GM21723 (cell line): ENCODE data around the gene CHTF18.

Experiments used
- ATAC-seq: cut with Tn5 transposase; IDR thresholded peaks from one replicate; pipeline ENCODE4 v1.9.1; 2021; ENCODE audit warnings: mild to moderate bottlenecking, moderate library complexity; ENCODE audit not compliant: unreplicated experiment

CHTF18 gene

DNA sequence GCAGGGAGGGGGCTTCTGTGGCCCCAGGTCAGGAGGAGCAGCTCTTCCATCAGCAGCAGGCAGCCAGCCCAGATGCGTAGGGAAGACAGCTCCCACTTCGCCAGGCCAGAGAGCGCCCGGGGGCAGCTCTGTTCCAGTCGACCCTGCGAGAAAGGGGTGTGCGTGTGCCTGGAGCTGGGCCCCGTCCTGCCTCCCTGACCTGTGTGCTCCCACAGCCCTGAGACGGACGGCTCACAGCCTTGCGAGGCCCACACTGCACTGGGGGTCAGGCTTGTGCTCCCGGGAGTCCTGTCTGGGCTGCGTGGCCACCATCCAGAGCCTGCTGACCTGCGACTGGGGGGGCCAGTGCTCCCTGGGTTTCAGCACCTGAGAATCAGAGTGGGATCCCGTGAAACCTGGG is 28.4 kb upstream of the CHTF18 start:
- no peak for ATAC-seq

- no peak for ATAC-seq
These were observed 27.7 kb upstream of the CHTF18 start, which contains the start of gene MSLN for GRCh38 chr16:760545-761343. TSS of gene MSLN (plus strand) at chr16:760734. CDS start at chr16:762681, 1,947 bp downstream.

DNA sequence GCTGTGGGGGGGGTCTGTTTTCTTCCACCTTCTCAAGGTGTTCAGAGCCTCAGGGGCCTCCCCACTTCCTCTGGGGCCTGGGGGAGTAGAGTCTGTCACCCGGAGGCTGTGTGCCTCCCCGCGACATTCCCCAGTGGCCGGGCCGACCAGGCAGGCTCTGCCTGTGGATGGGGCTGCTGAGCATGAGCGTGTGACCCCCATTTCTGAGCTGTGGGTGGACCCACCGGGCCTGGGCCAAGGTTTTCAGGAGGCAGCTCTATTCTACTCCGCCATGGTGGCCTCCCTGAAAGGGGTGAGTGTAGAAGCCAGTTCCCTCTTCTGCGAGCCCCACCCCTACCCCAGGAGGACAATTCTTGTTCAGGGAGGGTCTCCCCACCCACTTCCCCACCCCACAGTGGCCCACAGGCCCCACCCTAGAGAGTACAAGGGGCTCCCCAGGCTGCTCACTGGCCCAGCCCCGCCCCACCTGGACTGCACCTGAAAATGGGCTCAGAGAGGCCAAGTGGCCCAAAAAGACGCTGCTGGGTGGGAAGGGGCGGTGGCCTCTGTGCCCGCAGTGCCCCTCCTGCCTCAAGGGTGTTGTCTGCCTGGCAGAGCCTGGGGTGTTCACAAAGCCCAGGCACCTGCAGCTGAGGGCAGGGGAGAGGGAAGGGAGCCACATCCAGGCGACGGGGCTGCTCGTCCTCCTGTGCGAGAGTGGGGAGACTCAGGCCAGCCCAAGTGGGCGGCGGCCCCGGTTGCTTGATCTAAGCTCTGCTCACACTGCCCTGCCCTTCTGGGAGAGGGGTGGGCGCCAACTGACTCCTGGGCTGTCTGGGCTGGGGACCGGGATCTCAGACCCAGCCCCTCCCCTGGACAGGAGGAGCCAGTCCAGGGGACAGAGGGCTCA is 26.6 kb upstream of the CHTF18 start:
- ATAC-seq, result no peak

DNA sequence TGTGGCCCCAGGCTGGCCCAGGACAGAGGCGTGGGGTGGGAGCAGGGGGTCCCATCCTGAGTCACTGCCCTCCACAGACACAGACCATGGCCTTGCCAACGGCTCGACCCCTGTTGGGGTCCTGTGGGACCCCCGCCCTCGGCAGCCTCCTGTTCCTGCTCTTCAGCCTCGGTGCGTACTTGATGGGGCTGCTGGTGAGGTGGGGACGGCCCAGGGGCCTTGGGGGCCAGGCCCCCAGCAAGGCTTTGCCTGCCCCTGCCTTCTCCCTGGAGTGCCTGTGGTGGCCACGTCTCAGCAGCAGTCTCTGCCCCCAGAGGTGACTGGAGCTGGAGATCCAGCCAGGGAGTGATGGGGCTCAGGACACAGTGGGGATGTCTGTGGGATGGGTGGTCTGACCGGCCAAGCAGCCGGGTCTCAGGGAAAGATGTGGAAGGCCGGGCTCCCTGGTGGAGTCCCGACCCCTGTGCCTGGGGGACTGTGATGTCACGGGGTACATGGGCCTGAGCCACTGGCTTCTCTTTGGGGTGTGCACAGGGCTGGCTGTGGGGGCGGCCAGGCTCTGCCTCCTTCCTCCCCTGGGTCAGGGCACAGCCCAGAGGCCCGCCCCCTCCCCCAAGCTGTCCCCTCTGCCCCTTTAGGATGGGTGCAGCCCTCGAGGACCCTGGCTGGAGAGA is 25.7 kb upstream of the CHTF18 start:
- ATAC-seq, result no peak

GRCh38 chr16:763369-764183 is 24.8 kb upstream of the CHTF18 start:
- no peak for ATAC-seq

GRCh38 chr16:764184-764750 is 24.2 kb upstream of the CHTF18 start:
- ATAC-seq, result no peak

- ATAC-seq, result no peak
These were observed 23.5 kb upstream of the CHTF18 start for GRCh38 chr16:764848-765487.

- no peak for ATAC-seq
These were observed 22.9 kb upstream of the CHTF18 start for GRCh38 chr16:765488-765865.

GRCh38 chr16:766008-766819 is 22.2 kb upstream of the CHTF18 start:
- ATAC-seq, result no peak

GRCh38 chr16:766820-767640 is 21.4 kb upstream of the CHTF18 start:
- no peak for ATAC-seq

DNA sequence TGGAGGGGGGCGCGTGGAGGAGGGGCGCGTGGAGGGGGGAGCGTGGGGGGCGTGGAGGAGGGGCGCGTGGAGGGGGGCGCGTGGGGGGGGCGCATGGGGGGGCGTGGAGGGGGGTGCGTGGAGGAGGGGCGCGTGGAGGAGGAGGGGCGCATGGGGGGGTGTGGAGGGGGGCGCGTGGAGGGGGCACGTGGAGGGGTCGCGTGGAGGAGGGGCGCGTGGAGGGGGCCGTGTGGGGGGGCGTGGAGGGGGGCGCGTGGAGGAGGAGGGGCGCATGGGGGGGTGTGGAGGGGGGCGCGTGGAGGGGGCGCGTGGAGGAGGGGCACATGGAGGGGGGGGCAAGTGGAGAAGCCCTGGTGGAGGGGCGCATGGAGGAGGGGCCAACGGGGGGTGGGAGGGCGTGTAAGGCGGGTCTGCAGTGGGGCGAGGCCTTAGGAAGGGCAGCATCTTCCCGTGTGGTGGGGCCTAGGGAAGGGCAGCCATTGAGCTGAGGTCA is 20.6 kb upstream of the CHTF18 start:
- no peak for ATAC-seq

DNA sequence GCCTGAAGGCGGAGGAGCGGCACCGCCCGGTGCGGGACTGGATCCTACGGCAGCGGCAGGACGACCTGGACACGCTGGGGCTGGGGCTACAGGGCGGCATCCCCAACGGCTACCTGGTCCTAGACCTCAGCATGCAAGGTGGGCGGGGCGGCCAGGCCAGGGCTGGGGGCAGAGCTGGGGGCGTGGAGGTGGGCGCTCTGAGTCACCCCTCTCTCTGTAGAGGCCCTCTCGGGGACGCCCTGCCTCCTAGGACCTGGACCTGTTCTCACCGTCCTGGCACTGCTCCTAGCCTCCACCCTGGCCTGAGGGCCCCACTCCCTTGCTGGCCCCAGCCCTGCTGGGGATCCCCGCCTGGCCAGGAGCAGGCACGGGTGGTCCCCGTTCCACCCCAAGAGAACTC is 20.0 kb upstream of the CHTF18 start:
- ATAC-seq, result no peak

GRCh38 chr16:769184-769784 is 19.1 kb upstream of the CHTF18 start:
- no peak for ATAC-seq

DNA sequence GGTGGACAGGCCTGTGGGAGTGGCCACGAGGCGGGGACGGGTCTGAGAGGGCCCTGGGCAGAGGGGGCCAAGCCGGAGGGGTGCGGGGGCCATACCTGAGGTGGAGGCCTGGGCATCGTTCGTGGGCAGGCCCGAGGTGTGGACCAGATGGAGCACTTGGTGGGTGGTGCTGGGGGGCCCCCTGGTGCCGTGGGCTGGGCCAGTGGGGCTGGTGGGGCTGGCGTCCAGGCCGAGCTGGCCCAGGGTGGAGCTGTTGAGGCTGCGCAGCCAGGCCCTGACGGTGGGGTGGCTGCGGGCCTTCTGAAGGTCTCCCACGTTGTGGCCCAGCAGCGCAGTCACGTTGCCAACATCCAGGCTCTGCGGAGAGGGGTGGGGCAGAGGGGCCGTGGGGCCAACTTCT is 18.5 kb upstream of the CHTF18 start:
- ATAC-seq, result no peak

DNA sequence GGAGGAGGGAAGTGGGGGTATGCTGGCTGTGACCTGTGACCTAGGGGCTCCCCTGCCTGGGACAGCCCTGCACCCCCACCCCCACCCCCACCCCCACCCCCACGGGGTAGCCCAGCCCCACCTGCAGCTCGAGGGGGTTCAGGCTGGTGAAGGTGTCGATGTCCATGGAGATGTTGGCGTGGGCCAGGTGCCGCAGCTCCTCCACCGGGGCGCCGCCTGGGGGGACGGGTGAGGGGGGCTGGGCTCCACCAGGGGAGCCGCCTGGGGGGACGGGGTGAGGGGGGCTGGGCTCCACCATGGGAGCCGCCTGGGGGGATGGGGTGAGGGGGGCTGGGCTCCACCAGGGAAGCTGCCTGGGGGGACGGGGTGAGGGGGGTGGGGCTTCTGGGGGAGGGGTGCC is 18.0 kb upstream of the CHTF18 start:
- no peak for ATAC-seq

DNA sequence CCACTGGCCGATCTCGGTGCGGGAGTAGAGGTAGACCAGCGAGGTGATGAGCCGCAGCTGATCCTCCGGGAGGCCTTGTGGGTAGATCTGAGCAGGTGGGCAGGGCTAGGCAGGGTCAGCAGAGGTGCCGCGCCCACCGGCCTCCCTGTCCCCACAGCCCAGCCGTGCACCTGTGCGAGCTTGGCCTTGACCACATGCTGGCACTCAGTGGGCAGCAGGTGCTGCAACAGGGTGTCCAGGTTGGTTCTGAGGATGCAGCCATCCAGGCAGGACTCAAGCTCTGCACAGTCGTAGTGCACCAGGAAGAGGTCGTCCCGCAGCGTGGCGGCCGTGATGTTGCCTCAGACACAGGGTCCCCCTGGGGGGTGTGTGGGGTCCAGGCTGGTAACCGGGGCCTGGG is 15.5 kb upstream of the CHTF18 start:
- ATAC-seq, result no peak
